HCT116 (cell line): ENCODE data around the gene PRSS33. TPM values are rescaled to one million over a fixed set of nuclear protein-coding genes. Genes with fewer than 3 reads are reported as not detected.

Experiments
- ATAC-seq: fragments of 200-7000 bp; cut with Tn5 transposase; 2 replicates; pipeline ENCODE4 v1.9.1; 2020; ENCODE audit warnings: mild to moderate bottlenecking, moderate library complexity
- BruUV-seq: library from RNA; stranded (reverse); fragments of 400-500 nt; replicated peaks from 2 replicates; lab custom pipeline; 2021; lab: Mats Ljungman, UMichigan
- CTCF ChIA-PET: fragments of 300-600 bp; sonication (Branson Sonifier 250); formaldehyde crosslinking; loops from one replicate; lab custom pipeline; 2021; ENCODE audit warnings: antibody characterized with exemption; lab: Charles Lee
- POLR2A ChIA-PET: fragments of 300-600, 350-600 bp; sonication (Branson Sonifier 250); formaldehyde crosslinking; loops from one replicate; lab custom pipeline; 2021; ENCODE audit warnings: antibody characterized with exemption; lab: Charles Lee
- RAD21 ChIA-PET, 2 experiments: fragments of 300-600 bp; sonication (Branson Sonifier 250); formaldehyde crosslinking; loops; one replicate each; lab custom pipeline; 2023; ENCODE audit warnings: low total read pairs in 2 of 2; ENCODE audit not compliant: uncharacterized antibody in 2 of 2, unreplicated experiment in 2 of 2, low non-redundant PET in 1 of 2; lab: Charles Lee
- DNase-seq: peaks from one replicate; pipeline ENCODE4 v3.0.0-alpha.2; 2010; ENCODE audit warnings: low read depth, low spot score
- H2AFZ ChIP-seq: fragments of 200-600 bp; shearing (Covaris generic), sonication (generic); 2 replicates; pipeline ENCODE4 v1.6.1; 2017; ENCODE audit warnings: low read depth, mixed run types, mixed read lengths, antibody characterized with exemption, low read length; ENCODE audit not compliant: poor library complexity, severe bottlenecking
- H3K27ac ChIP-seq: 2 replicates; pipeline ENCODE4 v1.5.1; 2012; ENCODE audit warnings: low read depth, low read length
- H3K27me3 ChIP-seq: fragments of 200-600 bp; sonication (generic); 2 replicates; pipeline ENCODE4 v1.6.1; 2016; ENCODE audit warnings: mixed run types, low read length, mixed read lengths; ENCODE audit not compliant: insufficient read depth
- H3K36me3 ChIP-seq, 2 experiments: fragments of 200-500 bp in 1 of 2; fragments of 200-600 bp in 1 of 2; sonication (Bioruptor generic) in 1 of 2; sonication (generic) in 1 of 2; 2 replicates each; pipeline versions ENCODE4 v1.5.1 to v1.6.1; 2014 to 2016; ENCODE audit warnings: low read length in 2 of 2, inconsistent platforms in 1 of 2, mixed read lengths in 1 of 2, mixed run types in 1 of 2; ENCODE audit not compliant: insufficient read depth in 2 of 2, control insufficient read depth in 1 of 2
- H3K4me1 ChIP-seq, 2 experiments: fragments of 200-600 bp in 1 of 2; sonication (generic) in 1 of 2; 2 replicates each; pipeline versions ENCODE4 v1.5.1 to v1.6.1; 2012 to 2017; ENCODE audit warnings: low read length in 2 of 2, inconsistent platforms in 1 of 2, mild to moderate bottlenecking in 1 of 2, mixed read lengths in 1 of 2, mixed run types in 1 of 2, moderate library complexity in 1 of 2; ENCODE audit not compliant: insufficient read depth in 2 of 2, control insufficient read depth in 1 of 2
- H3K4me2 ChIP-seq: fragments of 200-600 bp; sonication (generic); 2 replicates; pipeline ENCODE4 v1.6.1; 2017; ENCODE audit warnings: mixed run types, low read length, mixed read lengths
- H3K4me3 ChIP-seq, 2 experiments: fragments of 200-600 bp in 1 of 2; sonication (generic) in 1 of 2; replicated peaks in 1 of 2; 2 replicates each; pipeline ENCODE4 v1.5.1; 2011 to 2016; ENCODE audit warnings: low read length in 2 of 2, control low read depth in 1 of 2, low read depth in 1 of 2, mild to moderate bottlenecking in 1 of 2, mixed read lengths in 1 of 2, mixed run types in 1 of 2
- H3K79me2 ChIP-seq: fragments of 200-600 bp; sonication (generic); 2 replicates; pipeline ENCODE4 v1.6.1; 2017; ENCODE audit warnings: mild to moderate bottlenecking, mixed run types, low read length, moderate library complexity, mixed read lengths; ENCODE audit not compliant: insufficient read depth
- H3K9ac ChIP-seq: fragments of 200-600 bp; sonication (generic); 2 replicates; pipeline ENCODE4 v1.6.1; 2016; ENCODE audit warnings: low read length, mixed read lengths
- H3K9me2 ChIP-seq: fragments of 200-600 bp; sonication (generic), shearing (Covaris generic); 2 replicates; pipeline ENCODE4 v1.6.1; 2017; ENCODE audit warnings: mixed run types, mild to moderate bottlenecking, moderate library complexity; ENCODE audit not compliant: insufficient read depth
- H3K9me3 ChIP-seq, 2 experiments: fragments of 200-500 bp in 1 of 2; fragments of 200-600 bp in 1 of 2; sonication (Bioruptor generic) in 1 of 2; sonication (generic) in 1 of 2; 2 replicates each; pipeline ENCODE4 v1.6.1; 2014 to 2017; ENCODE audit warnings: low read length in 2 of 2, mixed read lengths in 2 of 2, inconsistent platforms in 1 of 2, low read depth in 1 of 2, mild to moderate bottlenecking in 1 of 2, mixed run types in 1 of 2, moderate library complexity in 1 of 2; ENCODE audit not compliant: control insufficient read depth in 1 of 2, insufficient read depth in 1 of 2
- H4K20me1 ChIP-seq: fragments of 200-600 bp; sonication (generic), shearing (Covaris generic); 2 replicates; pipeline ENCODE4 v1.6.1; 2017; ENCODE audit warnings: mixed run types, mild to moderate bottlenecking, moderate library complexity; ENCODE audit not compliant: insufficient read depth
- CTCF ChIP-seq, 3 experiments: fragments of 200-600 bp in 1 of 3; sonication (generic) in 1 of 3; IDR thresholded peaks in 2 of 3; conservative IDR thresholded peaks in 1 of 3; 2 replicates each; pipeline ENCODE4 v1.5.1; 2012 to 2017; ENCODE audit warnings: low read depth in 2 of 3, low read length in 2 of 3, antibody characterized with exemption in 1 of 3, borderline replicate concordance in 1 of 3, control low read depth in 1 of 3, mild to moderate bottlenecking in 1 of 3, mixed read lengths in 1 of 3, mixed run types in 1 of 3, moderate library complexity in 1 of 3; ENCODE audit not compliant: insufficient read depth in 1 of 3
- ELF1 ChIP-seq: IDR thresholded peaks from 2 replicates; pipeline ENCODE4 v1.6.1; 2012; ENCODE audit warnings: low read depth, borderline replicate concordance
- SIN3A ChIP-seq: IDR thresholded peaks from 2 replicates; pipeline ENCODE4 v1.6.1; 2012; ENCODE audit warnings: low read depth
- SRF ChIP-seq: IDR thresholded peaks from 2 replicates; pipeline ENCODE4 v1.6.1; 2012; ENCODE audit warnings: low read depth
- intact Hi-C: fragments of 100-400 bp; cut with micrococcal nuclease; formaldehyde crosslinking; loops from 2 replicates; pipeline ENCODE4 v1.10.0; 2022
- total RNA-seq: library from RNA; stranded (reverse); gene quantifications from one replicate; pipeline ENCODE4 v1.2.1, GENCODE V29; 2021; ENCODE audit not compliant: unreplicated experiment
- TF ChIP-seq, protein P1 (sequence below): IDR thresholded peaks from 2 replicates; pipeline ENCODE4 v1.6.1; 2011; ENCODE audit warnings: mild to moderate bottlenecking, low read length, moderate library complexity; ENCODE audit not compliant: insufficient replicate concordance; ENCODE audit errors: extremely low read depth
- TF ChIP-seq, protein P2 (sequence below): IDR thresholded peaks from 2 replicates; pipeline ENCODE4 v1.6.1; 2012; ENCODE audit warnings: low read depth

Gene PRSS33
- total RNA-seq, 1 experiment from 2014 or later: not detected

- H3K36me3 ChIP-seq: no peaks in the 10 kb centered on the region
- H3K79me2 ChIP-seq: no peaks in the 10 kb centered on the region
- no peak overlapping the region for H3K4me3 ChIP-seq
- no peak for TF ChIP-seq SRF
- TF ChIP-seq, protein P1, sequence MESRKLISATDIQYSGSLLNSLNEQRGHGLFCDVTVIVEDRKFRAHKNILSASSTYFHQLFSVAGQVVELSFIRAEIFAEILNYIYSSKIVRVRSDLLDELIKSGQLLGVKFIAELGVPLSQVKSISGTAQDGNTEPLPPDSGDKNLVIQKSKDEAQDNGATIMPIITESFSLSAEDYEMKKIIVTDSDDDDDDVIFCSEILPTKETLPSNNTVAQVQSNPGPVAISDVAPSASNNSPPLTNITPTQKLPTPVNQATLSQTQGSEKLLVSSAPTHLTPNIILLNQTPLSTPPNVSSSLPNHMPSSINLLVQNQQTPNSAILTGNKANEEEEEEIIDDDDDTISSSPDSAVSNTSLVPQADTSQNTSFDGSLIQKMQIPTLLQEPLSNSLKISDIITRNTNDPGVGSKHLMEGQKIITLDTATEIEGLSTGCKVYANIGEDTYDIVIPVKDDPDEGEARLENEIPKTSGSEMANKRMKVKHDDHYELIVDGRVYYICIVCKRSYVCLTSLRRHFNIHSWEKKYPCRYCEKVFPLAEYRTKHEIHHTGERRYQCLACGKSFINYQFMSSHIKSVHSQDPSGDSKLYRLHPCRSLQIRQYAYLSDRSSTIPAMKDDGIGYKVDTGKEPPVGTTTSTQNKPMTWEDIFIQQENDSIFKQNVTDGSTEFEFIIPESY: no peak
- TF ChIP-seq, protein P2, sequence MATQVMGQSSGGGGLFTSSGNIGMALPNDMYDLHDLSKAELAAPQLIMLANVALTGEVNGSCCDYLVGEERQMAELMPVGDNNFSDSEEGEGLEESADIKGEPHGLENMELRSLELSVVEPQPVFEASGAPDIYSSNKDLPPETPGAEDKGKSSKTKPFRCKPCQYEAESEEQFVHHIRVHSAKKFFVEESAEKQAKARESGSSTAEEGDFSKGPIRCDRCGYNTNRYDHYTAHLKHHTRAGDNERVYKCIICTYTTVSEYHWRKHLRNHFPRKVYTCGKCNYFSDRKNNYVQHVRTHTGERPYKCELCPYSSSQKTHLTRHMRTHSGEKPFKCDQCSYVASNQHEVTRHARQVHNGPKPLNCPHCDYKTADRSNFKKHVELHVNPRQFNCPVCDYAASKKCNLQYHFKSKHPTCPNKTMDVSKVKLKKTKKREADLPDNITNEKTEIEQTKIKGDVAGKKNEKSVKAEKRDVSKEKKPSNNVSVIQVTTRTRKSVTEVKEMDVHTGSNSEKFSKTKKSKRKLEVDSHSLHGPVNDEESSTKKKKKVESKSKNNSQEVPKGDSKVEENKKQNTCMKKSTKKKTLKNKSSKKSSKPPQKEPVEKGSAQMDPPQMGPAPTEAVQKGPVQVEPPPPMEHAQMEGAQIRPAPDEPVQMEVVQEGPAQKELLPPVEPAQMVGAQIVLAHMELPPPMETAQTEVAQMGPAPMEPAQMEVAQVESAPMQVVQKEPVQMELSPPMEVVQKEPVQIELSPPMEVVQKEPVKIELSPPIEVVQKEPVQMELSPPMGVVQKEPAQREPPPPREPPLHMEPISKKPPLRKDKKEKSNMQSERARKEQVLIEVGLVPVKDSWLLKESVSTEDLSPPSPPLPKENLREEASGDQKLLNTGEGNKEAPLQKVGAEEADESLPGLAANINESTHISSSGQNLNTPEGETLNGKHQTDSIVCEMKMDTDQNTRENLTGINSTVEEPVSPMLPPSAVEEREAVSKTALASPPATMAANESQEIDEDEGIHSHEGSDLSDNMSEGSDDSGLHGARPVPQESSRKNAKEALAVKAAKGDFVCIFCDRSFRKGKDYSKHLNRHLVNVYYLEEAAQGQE: no peak
- no peak for TF ChIP-seq ELF1
- TF ChIP-seq SIN3A: no peak
- TF ChIP-seq CTCF (IDR thresholded peaks at IDR 0.05 in 2 of 3, conservative IDR thresholded peaks at IDR 0.05 in 1 of 3; ENCODE audit: borderline replicate concordance in 1 of 3, insufficient read depth in 1 of 3, low read depth in 2 of 3, low read length in 2 of 3): no peak
- ATAC-seq (no peak), DNase-seq (no peak)
- POLR2A ChIA-PET: no interaction called here
- no peak overlapping the region for H3K9ac ChIP-seq
- CTCF ChIA-PET: interaction anchor here (0.8 kb wide), 1 partner anchor 25 kb away, joined by 3 read pairs; no protein-coding TSS in a partner anchor
- no peak overlapping the region for H2AFZ ChIP-seq
- no TSS peak for BruUV-seq
- intact Hi-C loops: no loop called here
- RAD21 ChIA-PET: no interaction called here
- no peaks in the 10 kb centered on the region for H3K9me2 ChIP-seq
- H3K9me3 ChIP-seq: no peaks in the 10 kb centered on the region
- no peaks in the 10 kb centered on the region for H4K20me1 ChIP-seq
- H3K4me1 ChIP-seq: peaks cover 3 to 7% of the 10 kb centered on the region in 2 experiments; a peak in 1 of 4 replicates
- no peaks in the 10 kb centered on the region for H3K27me3 ChIP-seq
- H3K4me2 ChIP-seq: no peak overlapping the region
- no peak overlapping the region for H3K27ac ChIP-seq
Measured at GRCh38 chr16:2813771-2814221, 26.4 kb upstream of the PRSS33 start.
